ENCODE measurements around the gene TOLLIP.

TOLLIP gene

GRCh38 chr11:1310772-1311468 is 1.5 kb upstream of the TOLLIP start:
- no peak for DNase-seq (ENCODE audit: low read depth)

GRCh38 chr11:1310318-1310687 is 871 bp upstream of the TOLLIP start:
- no peak for DNase-seq (ENCODE audit: low read depth)

GRCh38 chr11:1308743-1309497 is 512 bp downstream of the TOLLIP start:
- DNase-seq (ENCODE audit: low read depth): no peak

GRCh38 chr11:1307998-1308742 is 1.3 kb downstream of the TOLLIP start:
- no peak for DNase-seq (ENCODE audit: low read depth)

GRCh38 chr11:1307163-1307870 is 2.1 kb downstream of the TOLLIP start:
- DNase-seq (ENCODE audit: low read depth): no peak

- no peak for DNase-seq (ENCODE audit: low read depth)
Measured at GRCh38 chr11:1306186-1307162, 3.0 kb downstream of the TOLLIP start.

- DNase-seq (ENCODE audit: low read depth): no peak
Measured at GRCh38 chr11:1305501-1306056, 3.9 kb downstream of the TOLLIP start.

GRCh38 chr11:1305063-1305495 is 4.4 kb downstream of the TOLLIP start:
- DNase-seq (ENCODE audit: low read depth): no peak

- no peak for DNase-seq (ENCODE audit: low read depth)
Measured at GRCh38 chr11:1304380-1304779, 5.1 kb downstream of the TOLLIP start.

GRCh38 chr11:1303973-1304372 is 5.5 kb downstream of the TOLLIP start:
- DNase-seq (ENCODE audit: low read depth): no peak

- DNase-seq (ENCODE audit: low read depth): no peak
Measured at GRCh38 chr11:1303126-1303821, 6.2 kb downstream of the TOLLIP start.

- DNase-seq (ENCODE audit: low read depth): no peak
Measured at GRCh38 chr11:1302461-1303125, 6.8 kb downstream of the TOLLIP start.

GRCh38 chr11:1302041-1302460 is 7.4 kb downstream of the TOLLIP start:
- no peak for DNase-seq (ENCODE audit: low read depth)

- no peak for DNase-seq (ENCODE audit: low read depth)
Measured at GRCh38 chr11:1301220-1302000, 8.0 kb downstream of the TOLLIP start.

- no peak for DNase-seq (ENCODE audit: low read depth)
Measured at GRCh38 chr11:1300569-1301187, 8.8 kb downstream of the TOLLIP start.

- no peak for DNase-seq (ENCODE audit: low read depth)
Measured at GRCh38 chr11:1300121-1300520, 9.3 kb downstream of the TOLLIP start.

GRCh38 chr11:1299621-1300020 is 9.8 kb downstream of the TOLLIP start:
- no peak for DNase-seq (ENCODE audit: low read depth)
